Measurements from ENCODE around the gene SH3BP5L.

SH3BP5L gene

DNA sequence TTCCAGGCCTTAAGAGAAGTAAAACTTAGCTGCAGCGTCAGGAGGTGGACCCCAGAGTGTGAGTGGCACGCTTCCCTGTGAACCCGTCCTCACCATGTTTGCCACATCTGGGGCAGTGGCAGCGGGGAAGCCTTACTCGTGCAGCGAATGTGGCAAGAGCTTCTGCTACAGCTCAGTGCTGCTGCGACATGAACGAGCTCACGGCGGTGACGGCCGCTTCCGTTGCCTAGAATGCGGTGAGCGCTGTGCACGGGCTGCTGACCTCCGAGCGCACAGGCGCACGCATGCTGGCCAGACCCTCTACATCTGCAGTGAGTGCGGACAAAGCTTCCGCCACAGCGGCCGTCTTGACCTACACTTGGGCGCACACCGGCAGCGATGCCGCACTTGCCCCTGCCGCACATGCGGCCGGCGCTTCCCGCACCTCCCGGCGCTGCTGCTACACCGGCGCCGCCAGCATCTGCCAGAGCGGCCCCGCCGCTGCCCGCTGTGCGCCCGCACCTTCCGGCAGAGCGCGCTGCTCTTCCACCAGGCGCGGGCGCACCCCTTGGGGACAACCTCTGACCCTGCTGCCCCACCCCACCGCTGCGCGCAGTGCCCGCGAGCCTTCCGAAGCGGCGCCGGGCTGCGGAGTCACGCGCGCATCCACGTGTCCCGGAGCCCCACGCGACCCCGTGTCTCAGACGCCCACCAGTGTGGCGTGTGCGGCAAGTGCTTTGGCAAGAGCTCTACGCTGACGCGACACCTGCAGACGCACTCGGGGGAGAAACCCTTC is 21.7 kb upstream of the SH3BP5L start:
- TF ChIP-seq CTCF (IDR thresholded peaks at IDR 0.05; ENCODE audit: borderline replicate concordance, insufficient read depth, low read depth, low read length): no peak
- no peak overlapping the region for H3K4me3 ChIP-seq (ENCODE audit: low read depth, low read length)

GRCh38 chr1:248844526-248844925 is 18.8 kb upstream of the SH3BP5L start:
- H3K4me3 ChIP-seq (ENCODE audit: low read depth, low read length): no peak overlapping the region
- TF ChIP-seq CTCF (IDR thresholded peaks at IDR 0.05; ENCODE audit: borderline replicate concordance, insufficient read depth, low read depth, low read length): no peak

DNA sequence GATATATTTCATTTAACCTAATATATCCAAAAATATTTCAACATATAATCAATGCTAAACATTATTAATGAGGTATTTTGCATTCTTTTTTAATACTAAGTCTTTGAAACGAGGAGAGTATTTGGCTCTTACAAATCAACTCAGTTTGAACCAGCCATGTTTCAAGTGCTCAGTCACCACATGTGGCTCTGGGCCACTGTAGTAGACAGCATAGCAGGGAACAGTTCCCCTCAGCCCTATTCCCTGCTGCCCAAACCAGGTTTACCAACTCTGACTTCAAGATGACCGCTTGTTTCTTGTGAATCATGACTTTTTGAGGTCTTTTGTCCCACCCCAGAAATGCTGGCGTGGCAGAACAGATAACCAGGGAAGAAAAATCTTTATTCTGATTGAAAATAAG is 18.0 kb upstream of the SH3BP5L start:
- TF ChIP-seq CTCF (IDR thresholded peaks at IDR 0.05; ENCODE audit: borderline replicate concordance, insufficient read depth, low read depth, low read length): no peak
- H3K4me3 ChIP-seq (ENCODE audit: low read depth, low read length): no peak overlapping the region

- no peak for TF ChIP-seq CTCF (IDR thresholded peaks at IDR 0.05; ENCODE audit: borderline replicate concordance, insufficient read depth, low read depth, low read length)
- no peak overlapping the region for H3K4me3 ChIP-seq (ENCODE audit: low read depth, low read length)
Observed at GRCh38 chr1:248842781-248843331, 17.1 kb upstream of the SH3BP5L start.

GRCh38 chr1:248841702-248842395 is 16.1 kb upstream of the SH3BP5L start:
- TF ChIP-seq CTCF (IDR thresholded peaks at IDR 0.05; ENCODE audit: borderline replicate concordance, insufficient read depth, low read depth, low read length): peak; percentile 59
- no peak overlapping the region for H3K4me3 ChIP-seq (ENCODE audit: low read depth, low read length)

GRCh38 chr1:248840946-248841345 is 15.2 kb upstream of the SH3BP5L start:
- no peak for TF ChIP-seq CTCF (IDR thresholded peaks at IDR 0.05; ENCODE audit: borderline replicate concordance, insufficient read depth, low read depth, low read length)
- H3K4me3 ChIP-seq (ENCODE audit: low read depth, low read length): no peak overlapping the region

Measured in GM12875 (cell line).